Mesothelial cell of epicardium (in vitro differentiated cells): ENCODE results near the gene METTL16. TPM values are rescaled to one million over a fixed set of nuclear protein-coding genes. Genes with fewer than 3 reads are reported as not detected.
"Not testable (repeated sequence)": the region's sequence is repeated elsewhere in the genome, so short reads cannot be mapped to it uniquely, and the experiment has no call there.

Experiments used
- DNase-seq, 2 experiments: peaks; one replicate each; pipeline ENCODE4 v3.0.0; 2021; ENCODE audit warnings: low spot score in 2 of 2; ENCODE audit not compliant: unreplicated experiment in 2 of 2
- H3K27ac Mint-ChIP-seq: 2 replicates; pipeline ENCODE4 v1.8.0; 2021; ENCODE audit warnings: mixed read lengths
- H3K27me3 Mint-ChIP-seq: 2 replicates; pipeline ENCODE4 v1.8.0; 2021; ENCODE audit warnings: low read depth, mixed read lengths
- H3K36me3 Mint-ChIP-seq: 2 replicates; pipeline ENCODE4 v1.8.0; 2021; ENCODE audit warnings: mixed read lengths
- H3K4me1 Mint-ChIP-seq: 2 replicates; pipeline ENCODE4 v1.8.0; 2021; ENCODE audit warnings: mixed read lengths
- H3K4me3 Mint-ChIP-seq: 2 replicates; pipeline ENCODE4 v1.8.0; 2021; ENCODE audit warnings: mild to moderate bottlenecking, moderate library complexity, mixed read lengths
- H3K9me3 Mint-ChIP-seq: 2 replicates; pipeline ENCODE4 v1.8.0; 2021; ENCODE audit warnings: mixed read lengths
- CTCF ChIP-seq: fragments of 200-600 bp; sonication (generic); IDR thresholded peaks from one replicate; pipeline ENCODE4 v1.5.0; 2021; ENCODE audit warnings: antibody characterized with exemption; ENCODE audit not compliant: unreplicated experiment
- total RNA-seq: library from RNA; stranded (reverse); gene quantifications from 3 replicates; pipeline ENCODE4 v1.2.1, GENCODE V29; 2021

The METTL16 gene
- total RNA-seq, 1 donor from 2014 or later, result 42.3 TPM

GRCh38 chr17:2440930-2441329 lies 70.8 kb downstream of the METTL16 start:
- H3K36me3 Mint-ChIP-seq, result peaks cover 32% of the 10 kb centered on the region

GRCh38 chr17:2439997-2440396 lies 71.7 kb downstream of the METTL16 start:
- H3K9me3 Mint-ChIP-seq, H3K4me3 Mint-ChIP-seq, H3K4me1 Mint-ChIP-seq, H3K27ac Mint-ChIP-seq, H3K27me3 Mint-ChIP-seq, DNase-seq: not testable (repeated sequence)
- peaks cover 29% of the 10 kb centered on the region for H3K36me3 Mint-ChIP-seq

More at GRCh38 chr17:2440930-2441329, 70.8 kb downstream of the METTL16 start:
- Mint-ChIP-seq H3K9me3 (peaks cover 2% of the 10 kb centered on the region), H3K27me3 (no peaks in the 10 kb centered on the region), H3K4me3 (no peak overlapping the region), H3K4me1 (no peaks in the 10 kb centered on the region), H3K27ac (no peak overlapping the region)
- TF ChIP-seq CTCF, result no peak
- no peak for DNase-seq

- Mint-ChIP-seq H3K4me1 (peaks cover 6% of the 10 kb centered on the region), H3K4me3 (no peak overlapping the region), H3K36me3 (peaks cover 26% of the 10 kb centered on the region), H3K27ac (no peak overlapping the region), H3K27me3 (no peaks in the 10 kb centered on the region), H3K9me3 (no peaks in the 10 kb centered on the region)
- no peak for TF ChIP-seq CTCF
- DNase-seq, result no peak
Measured at GRCh38 chr17:2438823-2439222, 72.9 kb downstream of the METTL16 start.

GRCh38 chr17:2436316-2436905 lies 75.3 kb downstream of the METTL16 start:
- peaks cover 35% of the 10 kb centered on the region for H3K36me3 Mint-ChIP-seq
- no peak overlapping the region for H3K27ac Mint-ChIP-seq
- H3K4me1 Mint-ChIP-seq, result peaks cover 6% of the 10 kb centered on the region
- no peak overlapping the region for H3K4me3 Mint-ChIP-seq
- H3K27me3 Mint-ChIP-seq, result no peaks in the 10 kb centered on the region
- DNase-seq, result no peak
- TF ChIP-seq CTCF, result no peak
- no peaks in the 10 kb centered on the region for H3K9me3 Mint-ChIP-seq

- Mint-ChIP-seq H3K4me3 (no peak overlapping the region), H3K27me3 (no peaks in the 10 kb centered on the region), H3K4me1 (peaks cover 6% of the 10 kb centered on the region), H3K9me3 (no peaks in the 10 kb centered on the region), H3K36me3 (peaks cover 32% of the 10 kb centered on the region), H3K27ac (no peak overlapping the region)
- no peak for TF ChIP-seq CTCF
- no peak for DNase-seq
Measured at GRCh38 chr17:2435862-2436261, 75.8 kb downstream of the METTL16 start.

GRCh38 chr17:2435181-2435741 lies 76.4 kb downstream of the METTL16 start:
- no peak for DNase-seq
- peaks cover 6% of the 10 kb centered on the region for H3K4me1 Mint-ChIP-seq
- no peaks in the 10 kb centered on the region for H3K9me3 Mint-ChIP-seq
- H3K27ac Mint-ChIP-seq, result peak overlapping the region; percentile 83
- H3K27me3 Mint-ChIP-seq, result no peaks in the 10 kb centered on the region
- no peak overlapping the region for H3K4me3 Mint-ChIP-seq
- TF ChIP-seq CTCF, result no peak
- peaks cover 29% of the 10 kb centered on the region for H3K36me3 Mint-ChIP-seq
